Measurements from ENCODE around the gene ZNF654. TPM values are rescaled to one million over a fixed set of nuclear protein-coding genes. Genes with fewer than 3 reads are reported as not detected.

The ZNF654 gene
- polyA plus RNA-seq, 1 donor, result 22.5 TPM

Other genes starting within 250 kb of the ZNF654 start
- 152 TPM for gene CGGBP1, start 250 bp upstream of the ZNF654 start, polyA plus RNA-seq (ENCODE audit: insufficient read length)
- 33.2 TPM for gene C3orf38, start 90.7 kb downstream of the ZNF654 start, polyA plus RNA-seq (ENCODE audit: insufficient read length)

Measured in left kidney (tissue), 1 donor.